Adrenal gland (tissue), 12 donors: ENCODE results near the gene FGGY. TPM values are rescaled to one million over a fixed set of nuclear protein-coding genes. Genes with fewer than 3 reads are reported as not detected.

Experiments used
- DNase-seq, 7 donors: peaks; one replicate each; pipeline ENCODE4 v3.0.0-alpha.2; 2019 to 2020
- H3K27ac ChIP-seq, 5 donors: fragments of 200-600 bp; sonication (generic) in 4 of 5; 1 replicate in 3 of 5; 2 replicates in 2 of 5; pipeline versions ENCODE4 v1.5.1 to v1.8.0; 2016 to 2020; ENCODE audit warnings: mild to moderate bottlenecking in 1 of 5
- H3K27me3 ChIP-seq: fragments of 200-600 bp; 2 replicates; pipeline ENCODE4 v1.8.0; 2021
- H3K36me3 ChIP-seq, 2 donors: fragments of 200-600 bp; replicated peaks in 1 of 2; 1 replicate in 1 of 2; 2 replicates in 1 of 2; pipeline versions ENCODE4 v1.5.1 to v1.8.0; 2018 to 2022
- H3K4me1 ChIP-seq, 2 donors: fragments of 200-600 bp; replicated peaks in 1 of 2; 1 replicate in 1 of 2; 2 replicates in 1 of 2; pipeline versions ENCODE4 v1.5.1 to v1.8.0; 2018 to 2021
- H3K4me3 ChIP-seq, 4 donors: fragments of 200-600 bp; sonication (generic) in 3 of 4; one replicate each; pipeline ENCODE4 v1.5.1; 2016 to 2018
- H3K9me3 ChIP-seq, 3 donors: fragments of 200-600 bp; sonication (generic) in 1 of 3; replicated peaks in 1 of 3; 1 replicate in 2 of 3; 2 replicates in 1 of 3; pipeline versions ENCODE4 v1.5.1 to v1.8.0; 2016 to 2021
- CTCF ChIP-seq, 6 experiments: fragments of 450-650 bp in 4 of 6; fragments of 200-600 bp in 2 of 6; sonication (generic) in 1 of 6; IDR thresholded peaks; 1 replicate in 5 of 6; 2 replicates in 1 of 6; pipeline versions ENCODE4 v1.5.1 to v1.8.0; 2016 to 2021; ENCODE audit warnings: antibody characterized with exemption in 6 of 6, mild to moderate bottlenecking in 2 of 6, moderate library complexity in 1 of 6
- POLR2A ChIP-seq, 2 donors: fragments of 450-650 bp; IDR thresholded peaks; one replicate each; pipeline ENCODE4 v1.6.1; 2017; ENCODE audit warnings: antibody characterized with exemption in 2 of 2, mild to moderate bottlenecking in 2 of 2, moderate library complexity in 1 of 2
- WGBS, 4 donors: extraction: QIAGEN DNeasy Blood & Tissue Kit in 2 of 4; methylation state at CpG; one replicate each; pipeline versions ENCODE4 v1.1.5 to v1.1.7; 2013 to 2017; 5-methylcytosine and 5-hydroxymethylcytosine counted together
- intact Hi-C, 2 donors: fragments of 100-400 bp; cut with DNase I; formaldehyde crosslinking; loops; one replicate each; pipeline versions ENCODE4 v1.14.1 to v1.15.0; 2022 to 2023
- polyA plus RNA-seq, 3 donors: library from polyadenylated mRNA; stranded (reverse); fragments of 200-250 nt in 2 of 3; fragments of 350-450 nt in 1 of 3; fragmentation: Illumina TruSeq in 1 of 3; extraction: RNeasy Lipid Tissue Mini Kit (QIAGEN cat#74804) in 1 of 3; gene quantifications; one replicate each; pipeline ENCODE4 v1.2.3, GENCODE V29; 2013 to 2014
- total RNA-seq, 9 donors: library from RNA; depleted of rRNA in 4 of 9; stranded (reverse); fragments of >200 nt in 4 of 9; fragments of 120-200 nt in 1 of 9; fragmentation: NEBNext Ultra II Directional in 1 of 9; extraction: Animal tissue kit (Norgen Biotek cat#: 25700) in 1 of 9; gene quantifications; one replicate each; pipeline versions ENCODE4 v1.1.0 to v1.2.4, GENCODE V29; 2013 to 2023
- donor health status: healthy with polysubstance abuse.
- donor health status: Bipolar disorder and iron deficiency.
- donor health status: DM: yes; HTN: yes; CAD: no.
- donor health status: DM: no; HTN: no; CAD: no.
- donor health status: DM: no; HTN: no; CAD: no.
- donor health status: DM: yes; HTN: yes; CAD: no.

Gene FGGY
- total and polyA plus RNA-seq, 12 donors = 7.4 to 75.5 (median 35.0) TPM

- DNase-seq = no peak
- Histone ChIP-seq H3K9me3 (peaks cover 0 to 8% (median 0%) of the 10 kb centered on the region in 3 donors), H3K27ac (no peak overlapping the region), H3K4me3 (no peak overlapping the region), H3K27me3 (no peaks in the 10 kb centered on the region), H3K4me1 (peaks cover 0 to 4% of the 10 kb centered on the region in 2 donors), H3K36me3 (no peaks in the 10 kb centered on the region)
- intact Hi-C loops = no loop called here
- TF ChIP-seq CTCF (IDR thresholded peaks at IDR 0.05) = no peak
- TF ChIP-seq POLR2A (IDR thresholded peaks at IDR 0.05) = no peak
- WGBS, 4 donors = 90 to 100% (median 97%) methylated on average over 1 of the region's 1 CpG
Measured at GRCh38 chr1:59452026-59452425, 155.1 kb downstream of the FGGY start.

- WGBS, 4 donors = 92 to 100% (median 95%) methylated on average over 1 of the region's 1 CpG
- TF ChIP-seq POLR2A (IDR thresholded peaks at IDR 0.05) (no peak), CTCF (IDR thresholded peaks at IDR 0.05) (no peak)
Measured at GRCh38 chr1:59452559-59452958, 155.7 kb downstream of the FGGY start.

GRCh38 chr1:59453297-59453968, 156.5 kb downstream of the FGGY start:
- Histone ChIP-seq H3K27me3 (no peaks in the 10 kb centered on the region), H3K9me3 (peaks cover 0 to 8% (median 0%) of the 10 kb centered on the region in 3 donors), H3K4me1 (no peaks in the 10 kb centered on the region), H3K4me3 (no peak overlapping the region), H3K27ac (no peak overlapping the region), H3K36me3 (no peaks in the 10 kb centered on the region)
- WGBS, 4 donors = 83 to 88% (median 85%) methylated on average over 2 of the region's 2 CpGs
- DNase-seq = no peak
- TF ChIP-seq POLR2A (IDR thresholded peaks at IDR 0.05) (no peak), CTCF (IDR thresholded peaks at IDR 0.05) (no peak)
- intact Hi-C loops = no loop called here

More at GRCh38 chr1:59452559-59452958, 155.7 kb downstream of the FGGY start:
- no peaks in the 10 kb centered on the region for H3K36me3 ChIP-seq
- H3K9me3 ChIP-seq = peaks cover 0 to 8% (median 0%) of the 10 kb centered on the region in 3 donors
- H3K4me3 ChIP-seq = no peak overlapping the region
- no peaks in the 10 kb centered on the region for H3K4me1 ChIP-seq
- no peak for DNase-seq
- H3K27ac ChIP-seq = no peak overlapping the region
- intact Hi-C loops = no loop called here
- no peaks in the 10 kb centered on the region for H3K27me3 ChIP-seq

GRCh38 chr1:59455206-59455605, 158.3 kb downstream of the FGGY start:
- intact Hi-C loops = no loop called here
- no peak overlapping the region for H3K4me3 ChIP-seq
- no peaks in the 10 kb centered on the region for H3K36me3 ChIP-seq
- H3K9me3 ChIP-seq = peaks cover 0 to 8% (median 0%) of the 10 kb centered on the region in 3 donors
- DNase-seq = no peak
- H3K27me3 ChIP-seq = no peaks in the 10 kb centered on the region
- no peak overlapping the region for H3K27ac ChIP-seq
- no peak for TF ChIP-seq POLR2A (IDR thresholded peaks at IDR 0.05)
- no peak for TF ChIP-seq CTCF (IDR thresholded peaks at IDR 0.05)
- H3K4me1 ChIP-seq = no peaks in the 10 kb centered on the region
- WGBS, 4 donors = 91 to 96% (median 92%) methylated on average over 2 of the region's 2 CpGs
